Measurements from ENCODE around the gene SGPP2.
A peak's percentile ranks its signal among the peaks of the same experiment; 100 is the strongest.
"Not testable (repeated sequence)": the region's sequence is repeated elsewhere in the genome, so short reads cannot be mapped to it uniquely, and the experiment has no call there.

SGPP2 gene

DNA sequence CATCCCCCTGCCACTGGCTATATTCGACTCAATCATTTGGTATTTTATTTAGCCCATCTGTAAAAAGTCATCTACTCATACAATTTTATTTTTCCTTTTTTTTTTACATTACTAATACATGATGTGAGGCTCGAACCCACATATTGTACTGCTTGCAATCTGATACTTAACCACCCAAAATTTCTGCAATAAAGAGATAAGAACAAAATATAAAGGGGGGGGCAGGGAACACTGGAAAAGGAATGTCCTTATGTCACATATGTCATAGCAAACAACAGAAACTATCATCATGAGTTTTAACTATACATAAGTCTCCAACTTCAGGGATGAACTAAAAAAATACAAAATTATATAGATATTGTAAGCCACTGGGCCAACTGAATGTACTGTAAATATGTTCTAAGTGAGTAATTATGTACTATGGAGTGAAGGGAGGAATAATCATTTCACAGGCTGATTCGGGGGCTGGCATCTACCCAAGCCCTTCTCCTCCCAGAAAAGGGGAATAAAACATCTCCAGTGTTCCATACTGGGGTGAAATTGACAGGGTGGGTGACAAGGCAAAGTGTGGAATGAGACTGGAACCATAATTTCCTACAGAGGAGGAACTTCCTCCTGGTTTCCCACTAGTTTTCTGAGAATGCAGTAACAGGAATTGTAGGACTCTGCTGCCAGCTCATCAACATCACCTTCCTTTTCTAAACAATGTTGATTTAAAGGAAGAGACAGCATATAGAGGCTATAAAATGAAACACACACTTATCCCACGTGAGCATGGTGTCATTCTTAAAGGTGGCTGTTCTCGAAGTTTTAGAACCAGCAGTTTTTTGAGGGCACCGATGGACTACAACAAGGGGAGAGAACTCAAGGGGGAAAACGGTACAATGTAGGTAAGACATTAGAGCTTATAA is 152.1 kb downstream of the SGPP2 start:
- DNase-seq (ENCODE audit: low spot score) = no peak

DNA sequence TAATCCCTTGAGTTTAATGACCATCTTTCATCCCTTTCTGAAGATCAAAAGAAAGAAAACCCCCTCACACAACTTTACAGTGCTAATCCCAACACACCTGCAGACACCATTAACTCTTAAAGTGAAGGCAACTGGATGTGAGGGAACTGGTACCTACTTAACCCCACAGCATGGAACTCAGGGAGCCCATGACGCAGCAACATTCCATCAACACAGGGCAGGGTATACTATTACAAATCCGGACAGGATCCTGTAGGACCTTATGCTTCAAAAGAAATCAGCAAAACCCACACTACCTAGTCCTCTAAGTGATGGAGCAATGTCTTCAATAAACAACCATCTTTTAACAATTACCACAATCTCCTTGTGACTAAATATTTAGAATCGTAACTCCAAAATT is 153.0 kb downstream of the SGPP2 start:
- no peak for DNase-seq (ENCODE audit: low spot score)

DNA sequence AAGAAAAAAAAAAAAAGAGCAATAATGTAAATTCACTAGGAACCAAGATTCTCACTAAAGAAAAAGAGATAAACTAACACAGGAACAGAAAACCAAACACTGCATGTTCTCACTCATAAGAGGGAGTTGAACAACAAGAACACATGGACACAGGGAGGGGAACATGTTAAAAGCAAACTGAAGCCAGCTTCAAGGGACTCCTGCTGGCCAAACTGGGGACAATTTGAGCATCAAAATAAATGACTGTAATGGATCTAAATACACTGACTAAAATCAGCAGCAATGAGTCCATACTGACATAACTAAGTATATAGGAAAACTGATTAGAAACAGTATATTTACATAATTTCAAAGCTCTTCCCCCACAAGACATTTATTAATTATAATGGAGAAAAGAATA is 158.6 kb downstream of the SGPP2 start:
- no peak for DNase-seq (ENCODE audit: low spot score)

DNA sequence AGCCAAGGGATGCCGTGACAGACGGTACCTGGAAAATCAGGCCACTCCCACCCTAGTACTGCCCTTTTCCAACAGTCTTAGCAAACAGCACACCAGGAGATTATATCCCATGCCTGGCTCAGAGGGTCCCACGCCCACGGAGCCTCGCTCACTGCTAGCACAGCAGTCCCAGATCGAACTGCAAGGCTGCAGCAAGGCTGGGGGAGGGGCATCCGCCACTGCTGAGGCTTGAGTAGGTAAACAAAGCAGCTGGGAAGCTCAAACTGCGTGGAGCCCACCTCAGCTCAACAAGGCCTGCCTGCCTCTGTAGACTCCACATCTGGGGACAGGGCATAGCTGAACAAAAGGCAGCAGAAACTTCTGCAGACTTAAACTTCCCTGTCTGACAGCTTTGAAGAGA is 160.2 kb downstream of the SGPP2 start:
- DNase-seq (ENCODE audit: low spot score) = not testable (repeated sequence)

DNA sequence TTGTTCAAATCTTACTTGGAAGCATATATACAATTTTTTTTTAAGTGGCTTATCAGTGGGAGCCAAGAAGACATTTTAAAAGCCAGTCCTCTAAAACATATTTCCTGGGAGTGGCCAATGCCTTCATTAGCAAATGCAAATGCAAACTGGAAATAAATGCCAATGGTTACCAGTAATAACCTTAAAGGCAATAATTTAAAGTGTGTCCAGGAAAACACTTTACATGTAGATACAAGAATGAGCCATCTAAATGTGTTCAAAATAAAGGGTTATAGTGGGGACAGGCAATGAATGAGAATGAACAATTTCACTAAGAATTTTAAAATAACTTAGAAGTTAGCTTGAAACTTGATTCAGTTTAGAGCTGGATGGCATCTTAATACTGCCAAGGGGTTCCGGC is 167.3 kb downstream of the SGPP2 start:
- DNase-seq (ENCODE audit: low spot score) = no peak

DNA sequence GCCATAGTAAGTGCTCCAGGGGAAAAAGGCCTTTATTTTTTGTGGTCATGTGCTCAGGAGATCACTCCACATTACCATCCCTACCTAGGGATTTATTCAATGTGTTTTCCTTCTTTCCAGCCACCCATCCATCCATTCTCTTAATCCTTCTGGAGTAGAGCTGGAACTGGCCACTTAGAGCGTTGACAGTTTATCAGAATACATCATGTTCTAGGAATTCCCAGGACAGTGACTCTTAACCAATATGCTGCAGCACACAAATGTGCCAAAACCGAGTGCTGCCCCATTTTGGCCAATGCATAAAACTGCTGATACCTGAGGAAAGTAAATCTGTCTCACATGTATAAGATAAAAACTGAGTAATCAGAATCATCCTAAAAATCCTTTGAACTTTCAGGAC is 167.8 kb downstream of the SGPP2 start:
- DNase-seq (ENCODE audit: low spot score) = no peak

DNA sequence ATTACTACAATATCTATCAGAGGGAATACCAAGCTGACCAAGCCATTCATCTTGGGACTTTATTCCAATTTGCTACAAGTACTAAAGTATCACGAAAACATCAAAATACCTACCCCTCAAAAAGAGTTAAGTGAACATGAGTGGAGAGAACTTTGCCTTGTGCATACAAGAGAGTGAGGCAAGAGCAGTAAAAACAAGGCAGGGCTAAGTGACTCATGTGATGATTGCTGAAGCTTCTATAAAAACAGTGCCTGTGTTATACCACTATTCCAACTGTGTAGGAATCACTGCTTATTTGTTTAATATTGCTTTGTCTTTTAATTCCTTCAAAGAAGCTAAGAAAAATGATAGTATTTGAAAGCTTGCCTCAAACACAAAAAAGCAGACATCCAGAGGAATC is 170.3 kb downstream of the SGPP2 start:
- DNase-seq (ENCODE audit: low spot score) = peak; percentile 84

DNA sequence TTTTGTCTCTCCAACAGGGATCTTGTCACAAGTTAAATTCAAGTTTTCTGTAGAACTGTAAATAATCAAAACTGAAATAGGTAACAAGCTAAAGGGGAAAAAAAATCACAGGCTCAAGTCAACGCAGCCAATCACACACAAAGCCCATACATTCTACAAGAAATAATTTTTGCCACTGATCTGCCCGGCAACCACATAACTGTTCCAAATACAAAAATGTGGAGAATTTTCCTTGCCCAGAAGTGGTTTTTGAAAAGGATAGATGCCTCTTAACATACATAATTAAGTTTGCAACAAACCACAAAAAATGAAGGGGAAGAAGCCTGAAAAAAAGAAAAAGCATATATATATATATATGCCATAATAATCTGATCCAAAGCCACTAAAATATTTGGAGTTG is 171.2 kb downstream of the SGPP2 start:
- no peak for DNase-seq (ENCODE audit: low spot score)

DNA sequence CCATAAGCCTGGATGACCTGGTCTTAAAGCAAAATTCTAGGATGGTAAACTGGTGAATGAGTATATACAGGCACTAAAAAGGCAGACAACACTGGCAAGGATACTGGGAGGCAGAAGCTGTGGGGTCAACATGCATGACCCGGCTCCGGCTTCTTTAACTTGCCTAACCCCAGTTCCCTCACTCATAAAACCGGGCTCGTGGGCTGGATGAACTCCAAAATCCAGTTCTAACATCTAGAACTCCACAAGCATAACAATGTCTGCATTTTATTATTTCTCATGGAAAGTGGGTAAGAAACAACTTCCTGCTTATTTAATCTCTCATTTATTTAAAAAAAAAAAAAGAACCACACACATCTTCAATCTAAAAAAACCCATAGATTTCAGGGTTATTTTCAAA is 174.3 kb downstream of the SGPP2 start:
- DNase-seq (ENCODE audit: low spot score) = no peak

DNA sequence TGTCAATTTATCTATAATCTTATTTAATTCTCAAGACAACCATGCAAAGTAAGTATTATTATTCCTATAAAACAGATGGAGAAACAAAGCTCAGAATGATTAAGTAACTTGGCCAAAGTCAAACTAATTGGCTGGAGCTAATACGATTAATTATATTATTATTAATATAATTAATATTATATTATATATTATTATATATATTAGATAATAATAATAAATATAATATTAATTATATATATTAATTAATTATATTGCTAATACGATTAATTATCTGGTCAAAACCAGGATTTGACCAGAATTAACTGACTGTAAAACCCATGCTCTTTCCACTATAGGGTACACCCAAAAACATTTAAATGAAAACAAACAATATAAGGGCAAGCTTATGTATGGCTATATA is 179.2 kb downstream of the SGPP2 start:
- no peak for DNase-seq (ENCODE audit: low spot score)

DNA sequence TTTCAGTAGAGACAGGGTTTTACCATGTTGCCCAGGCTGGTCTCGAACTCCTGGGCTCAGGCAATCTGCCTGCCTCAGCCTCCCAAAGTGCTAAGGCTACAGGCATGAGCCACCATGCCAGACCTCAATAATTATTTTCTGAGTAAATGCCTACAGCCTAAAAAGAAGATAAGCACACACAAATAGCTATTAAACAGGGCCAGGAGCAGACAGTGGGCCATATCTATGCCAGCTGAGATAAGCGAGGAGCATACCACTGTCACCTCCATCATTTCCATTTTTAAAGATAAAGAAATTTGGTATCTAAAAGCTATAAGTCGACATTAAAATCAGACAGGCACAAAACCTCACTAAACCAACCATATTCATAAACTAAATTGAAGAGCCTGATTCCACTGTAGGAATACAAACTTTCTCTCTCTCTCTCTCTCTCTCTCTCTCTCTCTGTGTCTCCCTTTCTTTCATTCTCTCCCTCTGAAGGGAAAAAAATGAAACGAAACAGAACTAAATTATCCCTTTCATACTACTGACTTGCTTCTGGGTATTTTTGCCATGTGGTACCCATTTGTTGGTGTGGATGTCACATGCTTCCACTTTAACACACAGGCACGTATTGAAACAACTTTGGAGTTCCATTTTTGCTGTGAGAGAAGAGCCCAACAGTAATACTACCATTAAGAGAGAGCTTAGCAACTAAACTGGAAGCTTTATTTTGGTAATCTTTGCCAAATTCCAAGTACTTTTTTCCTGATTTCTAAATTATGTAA is 180.6 kb downstream of the SGPP2 start:
- peak; percentile 76 for DNase-seq (ENCODE audit: low spot score)

DNA sequence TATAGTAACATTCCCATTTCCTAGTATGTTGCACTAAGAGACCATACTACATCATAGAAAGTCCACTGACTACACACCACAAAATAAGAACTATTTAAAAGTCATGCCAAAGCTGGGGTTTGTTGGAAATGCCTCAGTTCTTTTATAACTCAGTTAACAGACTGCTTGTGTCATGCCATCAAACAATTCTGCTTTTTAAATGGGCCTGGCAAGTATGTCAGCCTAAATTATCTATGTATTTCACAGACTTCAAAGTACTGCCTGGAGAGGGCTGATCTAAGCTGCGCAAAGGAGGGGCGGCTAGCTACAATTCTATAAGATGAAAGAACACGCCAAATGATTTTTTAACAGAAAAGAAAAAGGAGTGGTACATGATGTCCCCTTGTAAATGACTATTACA is 182.0 kb downstream of the SGPP2 start:
- DNase-seq (ENCODE audit: low spot score) = no peak

DNA sequence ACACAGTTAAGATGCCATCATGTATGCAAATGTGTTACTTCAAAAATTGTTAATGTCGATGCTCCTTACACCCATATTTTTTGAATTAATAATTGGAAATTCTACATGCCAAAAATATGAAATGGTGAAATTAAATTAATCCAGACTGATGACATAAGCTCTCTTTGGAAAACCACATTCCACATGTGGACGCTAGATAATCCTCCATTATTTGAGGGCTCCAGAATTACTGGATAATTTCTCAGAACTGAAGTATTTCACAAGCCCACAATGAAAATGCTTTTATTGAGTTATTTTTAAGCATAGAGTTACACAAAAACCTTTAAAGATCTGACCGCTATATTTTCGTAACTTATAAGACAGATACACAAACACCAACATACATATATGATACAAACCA is 183.7 kb downstream of the SGPP2 start:
- DNase-seq (ENCODE audit: low spot score) = no peak

DNA sequence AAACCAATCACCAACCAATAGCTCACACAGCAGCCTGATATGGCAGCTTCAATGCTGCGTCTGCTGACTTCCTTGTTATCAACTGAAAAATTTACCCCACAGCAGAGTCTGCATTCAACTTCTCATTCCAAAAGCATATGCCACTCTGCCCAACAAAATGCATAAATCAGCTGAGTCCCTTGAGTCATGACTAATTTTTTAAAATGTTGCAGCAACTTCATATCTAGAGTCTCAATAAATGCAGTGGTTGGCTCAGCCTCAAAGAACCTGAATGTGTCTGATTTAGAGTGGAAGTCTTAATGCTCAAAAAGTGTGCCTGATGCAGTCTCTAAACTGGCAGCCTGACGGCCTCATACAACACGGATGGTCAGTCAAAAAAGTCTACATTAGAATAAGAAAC is 185.0 kb downstream of the SGPP2 start:
- peak; percentile 63 for DNase-seq (ENCODE audit: low spot score)
